ENCODE results near the gene TCF7L1.

Gene TCF7L1

GRCh38 chr2:85324639-85325465 is 191.7 kb downstream of the TCF7L1 start:
- TF ChIP-seq, protein P1, sequence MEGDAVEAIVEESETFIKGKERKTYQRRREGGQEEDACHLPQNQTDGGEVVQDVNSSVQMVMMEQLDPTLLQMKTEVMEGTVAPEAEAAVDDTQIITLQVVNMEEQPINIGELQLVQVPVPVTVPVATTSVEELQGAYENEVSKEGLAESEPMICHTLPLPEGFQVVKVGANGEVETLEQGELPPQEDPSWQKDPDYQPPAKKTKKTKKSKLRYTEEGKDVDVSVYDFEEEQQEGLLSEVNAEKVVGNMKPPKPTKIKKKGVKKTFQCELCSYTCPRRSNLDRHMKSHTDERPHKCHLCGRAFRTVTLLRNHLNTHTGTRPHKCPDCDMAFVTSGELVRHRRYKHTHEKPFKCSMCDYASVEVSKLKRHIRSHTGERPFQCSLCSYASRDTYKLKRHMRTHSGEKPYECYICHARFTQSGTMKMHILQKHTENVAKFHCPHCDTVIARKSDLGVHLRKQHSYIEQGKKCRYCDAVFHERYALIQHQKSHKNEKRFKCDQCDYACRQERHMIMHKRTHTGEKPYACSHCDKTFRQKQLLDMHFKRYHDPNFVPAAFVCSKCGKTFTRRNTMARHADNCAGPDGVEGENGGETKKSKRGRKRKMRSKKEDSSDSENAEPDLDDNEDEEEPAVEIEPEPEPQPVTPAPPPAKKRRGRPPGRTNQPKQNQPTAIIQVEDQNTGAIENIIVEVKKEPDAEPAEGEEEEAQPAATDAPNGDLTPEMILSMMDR (IDR thresholded peaks at IDR 0.05; ENCODE audit: low read depth, low read length): no peak
- H3K4me3 ChIP-seq (ENCODE audit: low read depth, low read length): peak overlapping the region; percentile 87
- in situ Hi-C loops (cut with HindIII; ENCODE audit: low sequenced_read_pairs): no loop called here
- no peak for DNase-seq (ENCODE audit: low read depth, low spot score)

DNA sequence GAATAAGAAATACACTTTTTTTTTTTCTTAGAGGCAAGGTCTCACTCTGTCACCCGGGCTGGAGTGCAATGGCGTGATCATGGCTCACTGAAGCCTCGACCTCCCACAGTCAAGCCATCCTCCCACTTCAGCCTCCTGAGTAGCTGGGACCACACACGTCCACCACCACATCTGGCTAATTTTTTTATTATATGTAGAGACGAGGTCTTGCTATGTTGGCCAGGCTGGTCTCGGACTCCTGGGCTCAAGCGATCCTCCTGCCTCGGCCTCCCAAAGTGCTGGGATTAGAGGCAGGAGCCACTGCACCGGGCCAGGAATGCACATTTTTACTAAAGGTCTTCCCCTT is 192.2 kb downstream of the TCF7L1 start:
- TF ChIP-seq, protein P1 (IDR thresholded peaks at IDR 0.05; ENCODE audit: low read depth, low read length): no peak
- in situ Hi-C loops (cut with HindIII; ENCODE audit: low sequenced_read_pairs): no loop called here
- H3K4me3 ChIP-seq (ENCODE audit: low read depth, low read length): peak overlapping the region; percentile 87
- no peak for DNase-seq (ENCODE audit: low read depth, low spot score)

DNA sequence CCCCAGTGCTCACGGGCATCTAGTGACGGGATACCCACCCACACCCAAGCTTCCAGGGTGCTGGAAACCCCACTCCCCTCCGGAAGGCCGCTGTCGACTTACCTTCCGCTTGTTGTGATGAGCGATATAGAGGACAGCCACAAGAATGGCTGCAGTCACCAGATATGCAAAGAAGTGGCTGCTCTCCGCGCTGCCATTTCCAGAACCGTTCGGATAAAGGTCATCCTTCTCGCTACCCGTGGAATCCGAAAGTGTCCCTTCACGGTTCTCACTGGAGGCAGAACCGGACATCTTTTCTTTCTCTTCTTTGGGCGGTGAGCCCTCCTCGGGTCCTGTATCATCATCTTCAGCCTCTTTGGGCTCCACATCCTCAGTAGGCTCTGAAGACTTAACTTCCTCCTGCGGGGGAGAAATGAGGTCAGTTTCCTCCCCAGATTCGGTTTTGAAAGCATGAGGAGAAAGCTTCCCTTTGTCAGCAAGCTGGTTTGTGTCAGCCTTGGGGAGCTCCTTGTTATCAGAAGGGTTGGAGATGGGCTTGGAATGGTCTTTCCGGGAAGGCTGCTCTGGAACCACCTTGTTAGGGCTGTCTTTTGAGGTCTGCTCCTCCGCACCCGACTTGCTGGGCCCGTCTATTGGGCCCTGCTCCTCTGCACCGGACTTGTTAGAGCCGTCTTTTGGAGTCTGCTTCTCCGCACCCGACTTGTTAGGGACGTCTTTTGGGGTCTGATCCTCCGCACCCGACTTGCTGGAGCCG is 193.4 kb downstream of the TCF7L1 start:
- DNase-seq (ENCODE audit: low read depth, low spot score): peak; percentile 30
- H3K4me3 ChIP-seq (ENCODE audit: low read depth, low read length): peak overlapping the region; percentile 87
- in situ Hi-C loops (cut with HindIII; ENCODE audit: low sequenced_read_pairs): no loop called here
- TF ChIP-seq, protein P1 (IDR thresholded peaks at IDR 0.05; ENCODE audit: low read depth, low read length): no peak

- in situ Hi-C loops (cut with HindIII; ENCODE audit: low sequenced_read_pairs): no loop called here
- DNase-seq (ENCODE audit: low read depth, low spot score): peak; percentile 54
- TF ChIP-seq, protein P1 (IDR thresholded peaks at IDR 0.05; ENCODE audit: low read depth, low read length): no peak
- H3K4me3 ChIP-seq (ENCODE audit: low read depth, low read length): peak overlapping the region; percentile 87
These were observed 194.1 kb downstream of the TCF7L1 start for GRCh38 chr2:85327160-85327821.

- TF ChIP-seq, protein P1 (IDR thresholded peaks at IDR 0.05; ENCODE audit: low read depth, low read length): no peak
- peak; percentile 91 for DNase-seq (ENCODE audit: low read depth, low spot score)
- peak within 1 kb of the TSS; percentile 87 for H3K4me3 ChIP-seq (ENCODE audit: low read depth, low read length)
- in situ Hi-C loops (cut with HindIII; ENCODE audit: low sequenced_read_pairs): no loop called here
These were observed 194.8 kb downstream of the TCF7L1 start, which contains the start of gene TGOLN2 for GRCh38 chr2:85327822-85328617. Gene TGOLN2, minus strand, starts transcription at chr2:85327989. Its CDS starts 27 bp downstream, at chr2:85327962.
